SKM-1 treated with dmso at 0.1 percent for 144 hours (cell line): ENCODE measurements around the gene RECQL5.

ENCODE experiments used
- DNase-seq: peaks from one replicate; lab custom pipeline; 2025; ENCODE audit not compliant: unreplicated experiment; lab: John Stamatoyannopoulos, UW

Gene RECQL5

DNA sequence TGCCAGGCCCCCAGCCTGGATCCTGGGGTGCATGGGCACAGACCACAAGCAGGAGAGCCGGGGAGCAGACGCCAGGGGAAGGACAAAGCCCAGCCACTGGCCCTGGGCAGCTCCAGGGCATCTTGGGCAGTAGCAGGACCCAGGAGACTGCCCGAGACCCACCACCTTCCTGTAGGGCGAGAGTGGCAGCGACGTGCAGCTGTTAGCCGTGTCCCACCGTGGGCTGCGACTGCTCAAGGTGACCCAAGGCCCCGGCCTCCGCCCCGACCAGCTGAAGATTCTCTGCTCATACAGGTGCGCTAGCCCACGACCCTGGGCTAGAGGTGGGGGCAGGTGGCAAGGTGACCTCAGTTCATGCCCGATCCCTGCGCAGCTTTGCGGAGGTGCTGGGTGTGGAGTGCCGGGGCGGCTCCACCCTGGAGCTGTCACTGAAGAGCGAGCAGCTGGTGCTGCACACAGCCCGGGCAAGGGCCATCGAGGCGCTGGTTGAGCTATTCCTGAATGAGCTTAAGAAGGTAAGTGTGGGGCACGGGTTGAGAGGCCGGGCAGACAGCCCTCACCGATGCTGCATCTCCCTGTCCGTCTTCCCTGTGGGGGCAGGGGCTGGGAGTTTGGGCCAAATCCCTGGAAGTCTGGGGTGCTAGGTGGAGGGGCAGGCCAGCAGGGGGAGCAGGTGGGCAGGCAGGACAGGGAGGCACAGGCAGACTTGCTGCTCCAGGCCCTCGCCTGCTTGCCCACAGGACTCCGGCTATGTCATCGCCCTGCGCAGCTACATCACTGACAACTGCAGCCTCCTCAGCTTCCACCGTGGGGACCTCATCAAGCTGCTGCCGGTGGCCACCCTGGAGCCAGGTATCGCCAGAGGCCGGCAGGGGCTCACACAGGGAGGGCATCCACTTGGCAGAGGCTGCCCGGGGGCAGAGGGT is 47.2 kb downstream of the RECQL5 start:
- peak; percentile 2 for DNase-seq

DNA sequence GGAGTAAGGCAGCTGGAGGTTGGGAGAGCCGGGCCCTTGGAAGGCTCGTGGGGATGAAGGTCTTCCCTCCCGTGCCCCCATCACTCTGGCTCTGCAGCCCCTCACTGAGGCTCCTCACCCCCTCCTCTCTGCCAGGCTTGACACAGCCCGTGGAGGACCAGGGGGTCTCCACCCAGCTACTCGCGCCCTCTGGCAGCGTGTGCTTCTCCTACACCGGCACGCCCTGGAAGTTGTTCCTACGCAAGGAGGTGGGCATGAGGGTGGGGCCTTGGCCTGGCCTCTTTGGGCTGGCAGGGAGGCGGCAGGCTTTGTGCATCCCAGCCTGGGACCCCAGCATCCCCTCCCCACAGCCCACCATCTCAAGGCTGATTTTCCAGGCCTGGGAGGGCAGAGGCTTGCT is 49.3 kb downstream of the RECQL5 start:
- no peak for DNase-seq

DNA sequence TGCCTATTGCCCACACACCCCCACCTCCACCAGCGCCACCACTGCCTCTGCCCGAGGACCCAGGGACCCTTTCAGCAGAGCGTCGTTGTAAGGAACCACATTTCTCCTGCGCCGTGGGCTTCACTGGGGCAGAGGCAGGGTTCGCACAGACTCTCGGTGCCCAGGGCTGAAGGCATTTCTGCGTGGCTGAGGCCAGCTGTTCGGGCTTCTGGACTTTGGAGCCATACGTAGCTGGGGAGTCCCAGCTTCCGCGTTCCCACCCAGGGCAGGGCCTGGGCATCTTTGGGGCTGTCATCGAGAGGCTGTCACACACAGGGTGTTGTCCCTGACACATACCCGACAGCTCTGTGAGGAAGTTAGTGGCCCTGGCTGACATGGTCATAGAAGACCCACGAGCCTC is 49.7 kb downstream of the RECQL5 start:
- DNase-seq, result no peak

DNA sequence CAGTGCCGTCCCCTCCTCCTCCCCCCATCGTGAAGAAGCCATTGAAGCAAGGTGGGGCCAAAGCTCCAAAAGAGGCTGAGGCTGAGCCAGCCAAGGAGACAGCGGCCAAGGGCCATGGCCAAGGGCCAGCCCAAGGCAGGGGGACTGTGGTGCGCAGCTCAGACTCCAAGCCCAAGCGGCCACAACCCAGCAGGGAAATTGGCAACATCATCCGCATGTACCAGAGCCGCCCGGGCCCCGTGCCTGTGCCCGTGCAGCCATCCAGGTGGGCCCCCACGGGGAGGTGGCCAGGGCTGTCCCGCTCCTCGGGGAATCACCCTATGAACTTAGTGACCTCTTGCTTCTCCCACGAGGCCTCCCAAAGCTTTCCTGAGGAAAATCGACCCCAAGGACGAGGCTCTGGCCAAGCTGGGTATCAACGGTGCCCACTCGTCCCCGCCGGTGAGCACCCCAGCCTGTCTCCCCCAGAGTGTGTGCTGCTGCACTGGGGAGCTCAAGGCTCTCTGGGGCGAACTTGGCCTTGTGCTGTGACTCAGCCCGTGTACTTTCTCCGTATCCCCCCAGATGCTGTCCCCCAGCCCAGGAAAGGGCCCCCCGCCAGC is 50.3 kb downstream of the RECQL5 start:
- DNase-seq, result no peak

DNA sequence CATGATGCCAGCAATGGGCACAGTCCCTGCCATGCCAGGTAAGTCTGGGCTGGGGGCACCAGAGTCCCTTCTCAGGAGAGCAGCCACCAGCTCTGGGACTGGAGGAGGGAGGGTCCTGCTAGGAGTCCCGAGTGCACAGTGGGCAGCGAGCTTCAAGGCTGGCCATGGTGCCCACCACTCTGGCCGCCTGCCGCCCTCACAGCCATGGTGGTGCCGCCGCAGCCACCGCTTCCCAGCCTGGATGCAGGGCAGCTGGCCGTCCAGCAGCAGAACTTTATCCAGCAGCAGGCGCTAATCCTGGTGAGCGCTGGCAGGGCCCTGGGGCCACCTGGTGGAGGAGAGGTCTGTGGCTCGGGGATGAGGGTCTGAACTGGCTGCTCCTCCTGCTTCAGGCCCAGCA is 51.7 kb downstream of the RECQL5 start:
- no peak for DNase-seq

DNA sequence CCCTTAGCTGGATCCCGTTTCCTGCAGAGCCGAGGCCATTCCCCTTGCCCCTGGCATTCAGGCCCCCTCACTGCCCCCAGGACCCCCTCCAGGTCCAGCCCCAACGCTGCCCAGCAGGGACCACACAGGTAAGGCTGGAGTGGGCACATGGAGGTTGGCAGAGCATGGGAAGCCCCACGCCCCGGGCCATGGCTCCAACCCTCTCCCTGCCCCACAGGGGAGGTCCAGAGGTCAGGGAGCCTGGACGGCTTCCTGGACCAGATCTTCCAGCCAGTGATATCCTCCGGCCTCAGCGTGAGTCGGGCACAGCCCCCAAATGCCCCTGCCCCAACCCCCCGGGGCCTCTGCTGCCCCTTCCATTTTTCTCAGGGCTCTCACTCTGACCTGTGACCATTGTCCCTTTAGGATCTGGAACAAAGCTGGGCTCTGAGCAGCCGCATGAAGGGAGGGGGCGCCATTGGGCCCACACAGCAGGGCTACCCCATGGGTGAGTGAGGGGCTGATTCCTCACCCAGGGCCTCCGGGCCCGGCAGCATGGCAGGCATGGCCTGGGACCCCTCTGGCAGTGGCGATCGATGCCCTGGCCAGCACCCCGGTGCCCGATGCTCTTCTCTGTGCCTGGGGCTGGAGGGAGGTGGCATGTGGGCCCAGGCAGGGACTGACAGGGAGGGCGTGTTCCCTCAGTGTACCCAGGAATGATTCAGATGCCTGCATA is 52.2 kb downstream of the RECQL5 start:
- DNase-seq, result no peak

DNA sequence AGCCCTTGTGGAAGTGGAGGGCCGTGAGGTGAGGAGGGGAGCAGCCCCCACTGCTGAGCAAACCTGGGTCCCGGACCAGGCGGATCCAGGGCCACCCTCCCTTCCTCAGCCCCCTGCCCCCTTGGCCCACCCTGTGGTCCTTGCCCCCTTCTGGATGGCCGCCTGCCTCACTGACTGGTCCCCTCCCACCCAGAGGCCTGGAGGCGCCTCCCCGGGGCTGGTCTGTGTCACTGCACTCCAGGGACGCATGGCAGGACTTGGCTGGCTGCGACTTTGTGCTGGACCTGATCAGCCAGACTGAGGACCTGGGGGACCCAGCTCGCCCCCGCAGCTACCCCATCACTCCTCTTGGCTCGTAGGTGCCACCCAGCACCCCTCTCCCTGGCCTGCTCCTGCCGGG is 52.9 kb downstream of the RECQL5 start:
- DNase-seq, result no peak

DNA sequence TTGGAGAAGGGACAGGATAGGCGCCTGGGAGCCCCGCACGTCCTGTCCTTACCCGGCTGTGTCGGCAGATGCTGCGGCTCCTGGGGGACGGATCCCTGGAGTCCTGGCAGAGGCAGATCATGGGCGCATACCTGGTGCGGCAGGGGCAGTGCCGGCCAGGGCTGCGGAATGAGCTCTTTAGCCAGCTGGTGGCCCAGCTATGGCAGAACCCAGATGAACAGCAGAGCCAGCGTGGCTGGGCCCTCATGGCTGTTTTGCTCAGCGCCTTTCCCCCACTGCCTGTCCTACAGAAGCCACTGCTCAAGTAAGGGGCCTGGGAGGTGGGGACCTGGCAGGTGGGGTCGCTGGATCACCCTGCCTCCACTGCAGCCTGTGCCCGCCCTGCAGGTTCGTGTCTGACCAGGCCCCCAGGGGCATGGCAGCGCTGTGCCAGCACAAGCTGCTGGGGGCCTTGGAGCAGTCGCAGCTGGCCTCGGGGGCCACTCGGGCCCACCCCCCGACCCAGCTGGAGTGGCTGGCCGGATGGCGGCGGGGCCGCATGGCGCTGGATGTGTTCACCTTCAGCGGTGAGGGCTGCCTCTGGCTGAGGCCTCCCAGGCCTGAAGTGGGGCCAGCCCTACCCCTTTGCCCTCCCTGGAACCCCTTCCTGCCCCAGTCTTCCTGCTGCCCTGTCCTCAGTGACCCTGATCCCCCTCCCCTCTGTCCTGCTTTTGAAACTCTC is 53.9 kb downstream of the RECQL5 start:
- no peak for DNase-seq

DNA sequence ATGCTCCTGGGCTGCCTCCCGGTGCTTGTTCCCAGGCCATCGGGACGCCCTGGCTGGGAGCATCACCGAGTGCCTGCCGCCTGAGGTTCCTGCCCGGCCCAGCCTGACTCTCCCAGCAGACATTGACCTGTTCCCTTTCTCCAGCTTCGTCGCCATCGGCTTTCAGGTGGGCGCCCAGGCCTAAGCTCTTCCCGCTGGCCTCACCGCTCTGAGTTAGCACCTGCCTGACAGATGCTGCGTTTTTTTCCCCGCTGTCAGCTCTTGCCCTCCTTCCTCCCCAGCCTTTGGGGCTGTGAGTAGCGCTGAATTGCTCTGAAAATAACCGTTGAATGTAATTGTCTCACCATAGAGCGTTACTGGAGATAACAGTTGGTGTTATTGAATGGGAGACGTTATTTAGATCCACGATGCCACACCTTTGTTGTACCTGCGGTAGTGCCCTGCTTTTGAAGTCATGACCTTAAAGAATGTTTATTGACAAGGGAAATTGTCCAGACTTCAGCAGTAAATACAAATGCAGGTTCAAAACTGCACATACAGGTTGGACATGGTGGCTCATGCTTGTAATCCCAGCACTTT is 55.0 kb downstream of the RECQL5 start:
- DNase-seq, result no peak

DNA sequence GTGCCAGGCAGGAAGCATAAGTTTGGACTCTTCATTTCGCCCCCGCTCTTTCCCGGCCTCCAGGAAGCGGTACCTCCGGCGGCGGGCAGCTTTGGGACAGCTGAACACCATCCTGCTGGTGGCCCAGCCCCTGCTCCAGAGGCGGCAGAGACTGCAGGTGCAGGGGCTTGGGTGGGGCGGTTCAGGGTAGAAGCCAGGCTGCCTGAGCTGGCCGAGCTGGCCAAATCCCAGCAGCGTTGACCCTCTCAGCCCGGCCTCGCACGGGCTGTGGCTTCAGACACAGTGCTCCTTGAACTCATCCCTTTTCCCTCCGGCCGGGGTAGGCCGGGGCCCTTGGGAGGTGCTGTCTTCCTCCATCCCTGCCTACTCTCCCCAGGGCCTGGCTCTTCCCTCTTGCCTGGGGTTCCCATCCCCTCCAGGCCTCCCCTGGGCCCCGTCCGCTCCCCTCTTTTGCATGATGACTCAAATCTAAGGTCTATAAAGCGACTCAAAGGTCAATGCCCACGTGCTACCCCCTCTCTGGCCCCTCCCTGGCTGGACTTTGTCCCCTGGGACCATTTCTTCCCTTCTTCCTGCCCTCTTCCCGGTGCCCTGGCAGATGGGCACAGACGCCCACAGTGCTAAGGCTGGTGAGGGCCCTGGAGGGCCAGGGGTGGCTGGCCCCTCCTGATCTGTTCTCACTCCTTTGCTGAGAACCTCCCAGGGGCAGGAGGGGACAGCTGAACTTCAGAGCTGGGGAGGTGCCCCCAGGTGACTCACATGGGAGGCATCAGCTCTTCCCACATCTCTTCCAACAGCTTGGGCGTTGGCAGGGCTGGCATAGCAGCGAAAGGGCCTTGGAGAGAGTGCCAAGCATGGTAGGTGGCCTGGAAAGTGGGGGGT is 56.6 kb downstream of the RECQL5 start:
- no peak for DNase-seq

DNA sequence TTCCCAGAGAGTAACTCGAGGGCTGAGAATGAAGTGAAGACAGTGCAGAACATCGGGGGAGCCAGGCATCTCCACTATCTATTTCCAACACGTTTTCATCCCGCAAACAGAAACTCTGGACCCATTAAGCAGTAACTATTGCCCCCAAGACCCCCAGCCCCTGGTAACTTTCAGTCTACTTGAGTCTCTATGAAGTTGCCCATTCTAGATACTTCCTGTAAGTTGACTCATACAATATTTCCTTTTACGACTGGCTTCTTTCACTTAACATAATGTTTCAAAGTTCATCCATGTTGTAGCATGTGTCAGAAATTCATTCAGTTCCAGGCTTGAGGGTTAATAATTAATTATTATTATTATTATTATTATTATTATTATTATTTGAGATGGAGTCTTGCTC is 59.9 kb downstream of the RECQL5 start:
- no peak for DNase-seq

DNA sequence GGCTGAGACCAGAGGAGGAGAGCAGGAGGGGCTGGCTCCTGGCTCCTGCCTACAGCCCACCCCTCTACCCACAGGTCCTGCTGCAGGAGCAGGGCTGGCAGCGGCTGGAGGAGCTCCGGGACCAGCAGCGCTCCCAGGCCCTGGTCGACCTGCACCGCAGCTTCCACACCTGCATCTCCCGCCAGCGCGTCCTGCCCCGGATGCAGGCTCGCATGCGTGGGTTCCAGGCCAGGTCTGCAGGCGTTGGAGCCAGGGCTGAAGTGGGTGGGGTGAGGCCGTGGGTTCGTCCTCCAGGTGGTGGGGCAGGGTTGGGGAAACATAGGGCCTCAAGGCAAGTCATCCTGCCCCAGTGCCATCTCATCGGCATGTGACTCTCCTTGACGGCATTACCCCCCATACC is 61.2 kb downstream of the RECQL5 start:
- DNase-seq, result no peak

DNA sequence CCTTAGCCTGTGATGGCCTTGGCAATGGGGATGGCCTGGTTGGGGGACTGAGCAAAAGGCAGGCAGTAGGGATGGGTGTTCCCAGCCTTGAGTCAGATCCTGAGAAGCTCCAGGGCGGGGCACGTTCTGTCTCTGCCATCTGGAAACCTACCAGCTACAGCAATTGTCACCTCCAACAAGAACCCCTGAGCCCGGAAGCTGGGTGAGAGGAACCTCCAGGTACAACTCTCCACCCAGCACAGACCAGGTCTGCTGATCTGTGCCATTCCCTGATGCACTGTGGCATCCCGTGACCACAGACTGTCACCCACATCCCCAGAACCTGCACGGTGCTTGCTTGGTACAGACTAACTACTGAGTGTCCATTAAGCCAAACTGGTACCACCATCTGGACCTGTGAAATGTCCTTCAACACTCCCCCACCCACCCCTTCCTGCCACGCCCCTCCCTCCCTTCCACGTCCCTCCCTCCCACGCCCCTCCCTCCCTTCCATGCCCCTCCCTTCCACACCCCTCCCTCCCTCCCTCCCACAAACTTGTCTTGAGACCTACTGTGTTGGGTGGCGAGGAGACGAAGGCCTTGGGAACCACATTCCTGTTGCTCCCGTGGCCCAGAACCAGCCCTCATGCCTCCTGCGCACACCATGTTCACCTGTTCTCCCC is 62.8 kb downstream of the RECQL5 start:
- DNase-seq, result no peak

DNA sequence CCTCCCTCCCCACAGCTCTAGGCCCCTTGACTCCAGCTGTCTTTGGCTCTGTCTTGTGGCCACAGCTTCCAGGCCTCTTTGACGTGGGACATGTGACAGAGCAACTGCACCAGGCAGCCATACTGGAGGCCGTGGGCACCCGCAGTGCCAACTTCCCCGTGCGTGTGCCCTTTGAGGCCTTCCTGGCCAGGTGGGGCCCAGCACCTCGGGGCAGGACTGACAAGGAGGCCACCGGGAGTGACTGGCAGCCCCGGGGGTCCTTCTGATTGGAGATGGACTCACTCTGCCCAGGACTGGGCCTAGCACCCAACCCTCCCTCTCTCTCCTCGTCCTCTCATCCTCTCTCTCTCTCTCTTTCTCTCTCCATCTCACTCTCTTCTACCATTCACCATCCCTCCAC is 63.8 kb downstream of the RECQL5 start:
- DNase-seq, result no peak

DNA sequence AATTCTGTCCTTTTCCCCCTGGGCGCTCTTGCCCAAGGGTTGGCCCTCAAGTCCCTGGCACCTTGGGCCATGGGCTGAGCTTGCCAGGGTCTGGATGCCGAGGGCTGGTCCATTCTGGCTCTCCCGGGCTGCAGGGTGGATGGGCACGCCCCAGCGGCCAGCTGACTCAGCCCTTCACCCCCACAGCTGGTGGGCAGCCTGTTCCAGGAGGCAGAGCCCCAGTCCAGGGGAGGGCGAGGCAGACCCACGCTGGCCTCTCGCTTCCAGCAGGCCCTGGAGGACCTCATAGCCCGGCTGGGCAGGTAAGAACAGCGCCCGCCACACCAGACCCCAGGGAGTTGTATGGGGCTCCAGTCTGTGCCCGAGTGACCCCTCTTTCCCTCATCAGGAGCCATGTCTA is 64.3 kb downstream of the RECQL5 start:
- DNase-seq, result no peak

DNA sequence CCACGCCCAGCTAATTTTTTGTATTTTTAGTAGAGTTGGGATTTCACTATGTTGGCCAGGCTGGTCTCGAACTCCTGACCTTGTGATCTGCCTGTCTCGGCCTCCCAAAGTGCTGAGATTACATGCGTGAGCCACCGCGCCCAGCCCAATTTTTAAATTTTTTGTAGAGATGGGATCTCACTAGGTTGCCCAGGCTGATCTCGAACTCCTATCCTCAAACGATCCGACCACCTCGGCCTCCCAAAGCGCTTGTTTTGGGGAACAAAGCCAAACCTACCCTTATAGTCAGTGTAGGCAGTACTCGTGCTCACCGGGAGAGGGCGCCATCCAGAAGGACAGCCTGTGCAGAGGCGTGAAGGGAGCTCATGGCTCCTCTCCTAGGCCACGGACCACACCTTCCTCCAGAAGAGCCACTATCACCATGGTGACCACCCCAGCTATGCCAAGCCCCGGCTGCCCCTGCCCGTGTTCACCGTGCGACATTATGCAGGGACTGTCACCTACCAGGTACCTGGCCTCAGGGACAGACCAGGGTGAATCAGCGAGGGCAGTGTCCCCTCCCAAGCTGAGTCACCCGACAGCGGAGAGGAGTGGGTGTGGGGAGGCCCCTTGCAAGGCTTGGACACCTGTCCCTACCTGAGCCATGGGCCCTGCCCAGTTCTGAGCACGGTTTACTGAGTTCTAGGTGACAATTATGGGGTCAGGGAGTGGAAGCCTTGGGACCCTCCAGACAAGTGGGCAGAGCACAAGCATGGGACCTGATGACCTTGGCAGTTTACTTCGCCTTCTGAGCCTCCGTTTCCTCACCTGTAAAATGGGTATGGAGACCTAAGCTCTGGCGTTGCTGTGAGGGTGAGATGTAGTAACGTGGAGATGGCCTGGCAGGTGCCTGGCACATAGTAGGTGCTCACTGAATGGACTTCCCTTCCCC is 65.6 kb downstream of the RECQL5 start:
- DNase-seq, result peak; percentile 59

DNA sequence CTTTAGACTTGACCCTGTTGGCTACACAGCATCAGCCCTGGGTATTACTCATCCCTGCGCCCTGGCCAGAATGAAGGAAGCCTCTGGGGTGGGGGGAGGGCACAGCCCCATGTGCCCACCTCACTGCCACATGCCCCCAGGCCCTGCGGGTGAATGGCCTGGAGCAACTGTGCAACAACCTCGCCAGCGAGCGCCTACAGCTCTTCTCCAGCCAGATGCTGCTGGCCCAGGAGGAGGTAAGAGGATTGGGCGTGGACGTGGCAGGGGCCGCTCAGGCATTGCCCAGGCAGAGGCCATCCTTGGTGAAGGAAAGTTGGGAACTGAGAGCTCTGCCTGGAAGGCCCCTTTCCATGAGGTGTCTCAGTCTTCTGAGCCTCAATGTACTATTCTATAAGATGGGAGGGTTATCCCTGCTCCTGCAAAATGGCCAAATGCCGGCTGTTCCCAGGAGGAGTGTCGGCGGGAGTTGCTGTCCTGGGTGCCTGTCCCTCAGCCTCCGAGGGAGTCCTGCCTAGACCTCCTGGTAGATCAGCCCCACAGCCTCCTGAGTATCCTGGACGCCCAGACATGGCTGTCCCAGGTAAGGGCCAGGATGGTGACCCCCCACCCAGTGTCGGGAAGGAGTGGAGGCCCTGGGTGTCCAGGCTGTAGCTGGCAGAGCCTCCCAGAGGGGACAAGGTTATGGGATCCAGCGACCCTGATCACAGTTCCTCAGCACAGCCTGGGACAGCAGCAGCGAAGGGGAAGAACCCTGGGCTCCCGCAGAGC is 70.5 kb downstream of the RECQL5 start:
- DNase-seq, result no peak

DNA sequence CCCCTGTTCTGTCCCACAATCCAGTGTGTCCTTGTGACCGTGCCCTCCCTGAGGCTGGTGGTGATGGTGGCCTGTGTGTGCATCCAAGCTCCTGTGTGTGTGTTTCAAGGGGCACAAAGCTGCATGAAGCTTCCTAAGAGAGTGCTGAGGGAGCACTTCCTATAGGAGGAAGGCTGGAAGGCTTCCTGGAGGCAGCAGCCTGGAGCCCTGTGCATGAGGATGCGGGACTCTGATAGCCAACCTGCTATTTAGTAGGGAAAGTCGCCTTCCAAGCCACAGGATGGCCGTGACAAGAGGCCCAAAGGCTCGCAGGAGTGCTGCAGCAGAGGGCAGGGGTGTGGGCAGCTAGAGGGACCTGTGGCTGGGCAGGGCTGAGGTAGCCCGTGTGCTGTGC is 71.0 kb downstream of the RECQL5 start:
- DNase-seq, result no peak
